Activated CD4-positive, alpha-beta T cell treated with anti-CD3 and anti-CD28 coated beads, Interleukin-2, amount 50 U/mL, for 48 hours (primary cell): ENCODE data around the gene KLK15.
A peak's percentile ranks its signal among the peaks of the same experiment; 100 is the strongest.
"Not testable (repeated sequence)": the region's sequence is repeated elsewhere in the genome, so short reads cannot be mapped to it uniquely, and the experiment has no call there.

Experiments used
- DNase-seq, 2 experiments: peaks; one replicate each; pipeline ENCODE4 v3.0.0-alpha.2; 2020

Gene KLK15

GRCh38 chr19:50794876-50795663 is 38.3 kb downstream of the KLK15 start:
- peak; percentile 49 to 53 for DNase-seq

GRCh38 chr19:50794074-50794875 is 39.1 kb downstream of the KLK15 start:
- peak; percentile 46 to 53 for DNase-seq

- no peak for DNase-seq
Observed at GRCh38 chr19:50793558-50794065, 39.8 kb downstream of the KLK15 start.

GRCh38 chr19:50792272-50793250 is 40.8 kb downstream of the KLK15 start:
- no peak for DNase-seq

GRCh38 chr19:50791594-50792271 is 41.6 kb downstream of the KLK15 start:
- DNase-seq = no peak

- no peak for DNase-seq
Observed at GRCh38 chr19:50790922-50791467, 42.4 kb downstream of the KLK15 start.

GRCh38 chr19:50790396-50790795 is 43.0 kb downstream of the KLK15 start, which contains the start of gene ACP4:
TSS of gene ACP4 (plus strand) at chr19:50790415. CDS start at chr19:50790415, 0 bp downstream.
- no peak for DNase-seq

GRCh38 chr19:50785329-50785728 is 48.0 kb downstream of the KLK15 start:
- no peak for DNase-seq

GRCh38 chr19:50784710-50785109 is 48.7 kb downstream of the KLK15 start:
- no peak for DNase-seq

GRCh38 chr19:50783848-50784152 is 49.6 kb downstream of the KLK15 start:
- DNase-seq = not testable (repeated sequence)

GRCh38 chr19:50780753-50781435 is 52.5 kb downstream of the KLK15 start:
- DNase-seq = no peak

- DNase-seq = no peak
Observed at GRCh38 chr19:50779504-50780457, 53.6 kb downstream of the KLK15 start.

- DNase-seq = no peak
Observed at GRCh38 chr19:50778906-50779430, 54.4 kb downstream of the KLK15 start.

GRCh38 chr19:50777830-50778303 is 55.5 kb downstream of the KLK15 start:
- no peak for DNase-seq

GRCh38 chr19:50777261-50777660 is 56.1 kb downstream of the KLK15 start:
- DNase-seq = no peak

- DNase-seq = no peak
Observed at GRCh38 chr19:50776131-50776530, 57.2 kb downstream of the KLK15 start.
